Right lobe of liver (tissue), 6 donors: ENCODE data around the gene TMX2. TPM values are rescaled to one million over a fixed set of nuclear protein-coding genes. Genes with fewer than 3 reads are reported as not detected.
A peak's percentile ranks its signal among the peaks of the same experiment; 100 is the strongest.

ENCODE experiments used
- ATAC-seq, 4 donors: fragments of 200-7000 bp; cut with Tn5 transposase; one replicate each; pipeline ENCODE4 v1.9.1; 2020; ENCODE audit warnings: mild to moderate bottlenecking in 4 of 4, moderate library complexity in 4 of 4
- DNase-seq, 3 donors: peaks; one replicate each; pipeline ENCODE4 v3.0.0-alpha.2; 2020
- H3K27ac ChIP-seq, 3 donors: fragments of 200-600 bp; one replicate each; pipeline ENCODE4 v1.8.0; 2022
- H3K27me3 ChIP-seq, 2 donors: fragments of 200-600 bp; one replicate each; pipeline ENCODE4 v1.8.0; 2022
- H3K36me3 ChIP-seq, 4 donors: fragments of 200-600 bp; sonication (generic) in 1 of 4; one replicate each; pipeline versions ENCODE4 v1.5.1 to v1.8.0; 2017 to 2022; ENCODE audit warnings: control low read depth in 1 of 4
- H3K4me1 ChIP-seq, 4 donors: fragments of 200-600 bp; sonication (generic) in 1 of 4; one replicate each; pipeline versions ENCODE4 v1.5.1 to v1.8.0; 2017 to 2022; ENCODE audit warnings: control low read depth in 1 of 4
- H3K4me3 ChIP-seq, 3 donors: fragments of 200-600 bp; one replicate each; pipeline ENCODE4 v1.8.0; 2022
- H3K9me3 ChIP-seq, 4 donors: fragments of 200-600 bp; sonication (generic) in 1 of 4; one replicate each; pipeline versions ENCODE4 v1.5.1 to v1.8.0; 2017 to 2022; ENCODE audit warnings: control low read depth in 1 of 4
- CTCF ChIP-seq, 4 donors: fragments of 200-600 bp in 3 of 4; fragments of 450-650 bp in 1 of 4; IDR thresholded peaks; one replicate each; pipeline versions ENCODE4 v1.5.1 to v1.8.0; 2016 to 2022; ENCODE audit warnings: antibody characterized with exemption in 4 of 4, mild to moderate bottlenecking in 2 of 4
- POLR2A ChIP-seq: fragments of 450-650 bp; IDR thresholded peaks from one replicate; pipeline ENCODE4 v1.6.1; 2017; ENCODE audit warnings: antibody characterized with exemption, mild to moderate bottlenecking
- WGBS: methylation state at CpG from one replicate; pipeline ENCODE4 v1.1.6; 2018; ENCODE audit warnings: low coverage, low lambda C conversion rate; ENCODE audit not compliant: insufficient coverage; ENCODE audit errors: missing lambda C conversion rate; 5-methylcytosine and 5-hydroxymethylcytosine counted together
- intact Hi-C, 2 donors: fragments of 100-400 bp; cut with DNase I; formaldehyde crosslinking; loops; one replicate each; pipeline versions ENCODE4 v1.11.2 to v1.14.1; 2022
- total RNA-seq, 6 experiments: library from RNA; depleted of rRNA in 2 of 6; stranded (reverse); fragments of >200 nt in 2 of 6; fragmentation: NEBNext Ultra II Directional in 3 of 6; extraction: Animal tissue kit (Norgen Biotek cat#: 25700) in 3 of 6; gene quantifications; one replicate each; pipeline versions ENCODE4 v1.1.0 to v1.2.4, GENCODE V29; 2016 to 2023
- donor health status: DM: no; HTN: yes; CAD: no.
- donor health status: DM: no; HTN: no; CAD: no.
- donor health status: DM: no; HTN: no; CAD: no.
- donor health status: DM: no; HTN: yes; CAD: no.
- donor health status: DM: no; HTN: yes; CAD: no.

The TMX2 gene
- total RNA-seq, 6 experiments from 2014 or later = 39.1 to 53.8 (median 48.5) TPM

- Histone ChIP-seq H3K4me1 (peaks cover 0 to 33% (median 13%) of the 10 kb centered on the region in 4 donors), H3K27ac (peak overlapping the region; percentile 89 to 98 (median 95)), H3K9me3 (no peaks in the 10 kb centered on the region), H3K27me3 (no peaks in the 10 kb centered on the region), H3K36me3 (no peaks in the 10 kb centered on the region), H3K4me3 (peak overlapping the region; percentile 54 to 60 (median 57))
- no peak for ATAC-seq
- TF ChIP-seq POLR2A (no peak), CTCF (IDR thresholded peaks at IDR 0.05) (no peak)
- intact Hi-C loops = no loop called here
- no peak for DNase-seq
- 26% methylated on average over 4 of the region's 4 CpGs for WGBS
Observed at GRCh38 chr11:57764021-57764420, 51.6 kb downstream of the TMX2 start.

GRCh38 chr11:57764566-57764965 is 52.2 kb downstream of the TMX2 start:
- TF ChIP-seq CTCF (IDR thresholded peaks at IDR 0.05) (no peak), POLR2A (no peak)
- Histone ChIP-seq H3K4me3 (peak overlapping the region; percentile 54 to 60 (median 57)), H3K27ac (peak overlapping the region; percentile 24 to 89 (median 45)), H3K9me3 (no peaks in the 10 kb centered on the region), H3K4me1 (peaks cover 0 to 38% (median 13%) of the 10 kb centered on the region in 4 donors), H3K27me3 (no peaks in the 10 kb centered on the region), H3K36me3 (no peaks in the 10 kb centered on the region)
- 30% methylated on average over 2 of the region's 2 CpGs for WGBS
- DNase-seq = no peak
- intact Hi-C loops = no loop called here
- peak in 1 of 4 donors; percentile 13 for ATAC-seq

- H3K4me1 ChIP-seq = peaks cover 0 to 42% (median 13%) of the 10 kb centered on the region in 4 donors
- peak overlapping the region; percentile 54 to 60 (median 57) for H3K4me3 ChIP-seq
- TF ChIP-seq CTCF (IDR thresholded peaks at IDR 0.05) (no peak), POLR2A (no peak)
- no peaks in the 10 kb centered on the region for H3K9me3 ChIP-seq
- H3K27ac ChIP-seq = peak overlapping the region; percentile 24 to 89 (median 45)
- no peaks in the 10 kb centered on the region for H3K36me3 ChIP-seq
- no peak for DNase-seq
- intact Hi-C loops = no loop called here
- no peaks in the 10 kb centered on the region for H3K27me3 ChIP-seq
- ATAC-seq = no peak
- 4% methylated on average over 2 of the region's 2 CpGs for WGBS
Observed at GRCh38 chr11:57764972-57765371, 52.6 kb downstream of the TMX2 start.

- intact Hi-C loops = no loop called here
- peak; percentile 84 to 95 (median 92) for ATAC-seq
- H3K4me3 ChIP-seq = no peak overlapping the region
- H3K27me3 ChIP-seq = no peaks in the 10 kb centered on the region
- H3K4me1 ChIP-seq = peaks cover 0 to 64% (median 26%) of the 10 kb centered on the region in 4 donors
- no peaks in the 10 kb centered on the region for H3K9me3 ChIP-seq
- TF ChIP-seq CTCF (IDR thresholded peaks at IDR 0.05) = no peak
- TF ChIP-seq POLR2A = no peak
- peak overlapping the region; percentile 20 to 53 (median 28) for H3K27ac ChIP-seq
- H3K36me3 ChIP-seq = no peaks in the 10 kb centered on the region
- DNase-seq = peak in 1 of 3 donors; percentile 68
- WGBS = 0% methylated on average over 1 of the region's 1 CpG
Observed at GRCh38 chr11:57770793-57771192, 58.4 kb downstream of the TMX2 start.

GRCh38 chr11:57771365-57771764 is 59.0 kb downstream of the TMX2 start:
- no peak overlapping the region for H3K4me3 ChIP-seq
- DNase-seq (no peak), ATAC-seq (no peak)
- H3K4me1 ChIP-seq = peaks cover 0 to 64% (median 26%) of the 10 kb centered on the region in 4 donors
- no peaks in the 10 kb centered on the region for H3K9me3 ChIP-seq
- H3K27ac ChIP-seq = no peak overlapping the region
- H3K27me3 ChIP-seq = no peaks in the 10 kb centered on the region
- TF ChIP-seq POLR2A (no peak), CTCF (IDR thresholded peaks at IDR 0.05) (no peak)
- intact Hi-C loops = no loop called here
- H3K36me3 ChIP-seq = no peaks in the 10 kb centered on the region
- 85% methylated on average over 3 of the region's 3 CpGs for WGBS
